H9 (cell line): Measurements from ENCODE around the gene ZNF487. TPM values are rescaled to one million over a fixed set of nuclear protein-coding genes. Genes with fewer than 3 reads are reported as not detected.

ENCODE experiments used
- DNase-seq: peaks from one replicate; pipeline ENCODE4 v3.0.0-alpha.2; 2017
- H2AFZ ChIP-seq: one replicate; pipeline ENCODE4 v1.6.1; 2013; ENCODE audit warnings: mild to moderate bottlenecking, low read length, control low read depth, moderate library complexity
- H2AK5ac ChIP-seq: 2 replicates; pipeline ENCODE4 v1.6.1; 2013; ENCODE audit warnings: low read length, control low read depth, mixed read lengths; ENCODE audit not compliant: insufficient read length
- H2BK120ac ChIP-seq: one replicate; pipeline ENCODE4 v1.6.1; 2013; ENCODE audit warnings: low read depth, mild to moderate bottlenecking, low read length, control low read depth, inconsistent platforms; ENCODE audit not compliant: poor library complexity, severe bottlenecking
- H2BK12ac ChIP-seq: 2 replicates; pipeline ENCODE4 v1.6.1; 2013; ENCODE audit warnings: low read length, control low read depth, mixed read lengths, low read depth; ENCODE audit not compliant: insufficient read length
- H2BK15ac ChIP-seq: 2 replicates; pipeline ENCODE4 v1.6.1; 2013; ENCODE audit warnings: low read depth, low read length, control low read depth
- H2BK20ac ChIP-seq: one replicate; pipeline ENCODE4 v1.6.1; 2013; ENCODE audit warnings: low read depth, mild to moderate bottlenecking, low read length, control low read depth, inconsistent platforms; ENCODE audit not compliant: poor library complexity, severe bottlenecking
- H2BK5ac ChIP-seq: 2 replicates; pipeline ENCODE4 v1.6.1; 2013; ENCODE audit warnings: low read length, control low read depth, mixed read lengths; ENCODE audit not compliant: insufficient read length
- H3K14ac ChIP-seq: 2 replicates; pipeline ENCODE4 v1.6.1; 2013; ENCODE audit warnings: low read length, control low read depth; ENCODE audit not compliant: insufficient read depth
- H3K18ac ChIP-seq: 2 replicates; pipeline ENCODE4 v1.6.1; 2013; ENCODE audit warnings: low read depth, mild to moderate bottlenecking, mixed read lengths, low read length, control low read depth; ENCODE audit not compliant: insufficient read length
- H3K23ac ChIP-seq: 2 replicates; pipeline ENCODE4 v1.6.1; 2013; ENCODE audit warnings: low read length, control low read depth, mixed read lengths, low read depth; ENCODE audit not compliant: insufficient read length
- H3K23me2 ChIP-seq: 2 replicates; pipeline ENCODE4 v1.6.1; 2013; ENCODE audit warnings: low read depth, mild to moderate bottlenecking, mixed read lengths, low read length, control low read depth; ENCODE audit not compliant: insufficient read length, poor library complexity, severe bottlenecking
- H3K27ac ChIP-seq: 2 replicates; pipeline ENCODE4 v1.5.1; 2013; ENCODE audit warnings: low read length, control low read depth, mixed read lengths, low read depth; ENCODE audit not compliant: insufficient read length
- H3K27me3 ChIP-seq: 2 replicates; pipeline ENCODE4 v1.6.1; 2013; ENCODE audit warnings: low read length, control low read depth, inconsistent platforms; ENCODE audit not compliant: insufficient read depth
- H3K4ac ChIP-seq: 2 replicates; pipeline ENCODE4 v1.6.1; 2013; ENCODE audit warnings: low read depth, mild to moderate bottlenecking, control low read depth, inconsistent platforms, low read length, moderate library complexity
- H3K4me1 ChIP-seq: 2 replicates; pipeline ENCODE4 v1.6.1; 2013; ENCODE audit warnings: low read length, control low read depth, inconsistent platforms; ENCODE audit not compliant: insufficient read depth
- H3K4me2 ChIP-seq: 2 replicates; pipeline ENCODE4 v1.6.1; 2013; ENCODE audit warnings: low read length, control low read depth, mixed read lengths; ENCODE audit not compliant: insufficient read length, insufficient read depth
- H3K56ac ChIP-seq: 2 replicates; pipeline ENCODE4 v1.6.1; 2013; ENCODE audit warnings: low read depth, mild to moderate bottlenecking, mixed read lengths, low read length, control low read depth; ENCODE audit not compliant: insufficient read length
- H3K79me1 ChIP-seq: 2 replicates; pipeline ENCODE4 v1.6.1; 2013; ENCODE audit warnings: low read depth, mild to moderate bottlenecking, moderate library complexity, low read length, control low read depth, inconsistent platforms; ENCODE audit not compliant: insufficient read depth, poor library complexity, severe bottlenecking
- H3K79me2 ChIP-seq: 2 replicates; pipeline ENCODE4 v1.6.1; 2013; ENCODE audit warnings: low read length, control low read depth, inconsistent platforms; ENCODE audit not compliant: insufficient read depth
- H3K9ac ChIP-seq: 2 replicates; pipeline ENCODE4 v1.6.1; 2013; ENCODE audit warnings: low read length, control low read depth, mixed read lengths; ENCODE audit not compliant: insufficient read length; ENCODE audit errors: extremely low read depth
- H3K9me3 ChIP-seq: one replicate; pipeline ENCODE4 v1.6.1; 2013; ENCODE audit warnings: low read depth, low read length, inconsistent platforms; ENCODE audit not compliant: control insufficient read depth
- H3T11ph ChIP-seq: one replicate; pipeline ENCODE4 v1.6.1; 2013; ENCODE audit warnings: mild to moderate bottlenecking, low read length, control low read depth, inconsistent platforms
- H4K20me1 ChIP-seq: one replicate; pipeline ENCODE4 v1.6.1; 2013; ENCODE audit not compliant: control insufficient read depth, insufficient read length, insufficient read depth
- H4K5ac ChIP-seq: 2 replicates; pipeline ENCODE4 v1.6.1; 2013; ENCODE audit warnings: low read depth, mild to moderate bottlenecking, mixed read lengths, low read length, control low read depth; ENCODE audit not compliant: insufficient read length
- H4K8ac ChIP-seq: replicated peaks from 2 replicates; pipeline ENCODE4 v1.6.1; 2013; ENCODE audit warnings: low read length, control low read depth, mixed read lengths, low read depth; ENCODE audit not compliant: insufficient read length
- H4K91ac ChIP-seq: 2 replicates; pipeline ENCODE4 v1.6.1; 2013; ENCODE audit warnings: low read depth, mild to moderate bottlenecking, moderate library complexity, mixed read lengths, low read length, control low read depth; ENCODE audit not compliant: insufficient read length
- H3K27ac Mint-ChIP-seq, 3 experiments: 2 replicates in 2 of 3; 3 replicates in 1 of 3; pipeline ENCODE4 v1.8.0; 2020 to 2021; ENCODE audit warnings: mixed read lengths in 3 of 3, mild to moderate bottlenecking in 1 of 3, moderate library complexity in 1 of 3
- H3K27me3 Mint-ChIP-seq: 2 replicates; pipeline ENCODE4 v1.8.0; 2021; ENCODE audit warnings: low read depth, mild to moderate bottlenecking, moderate library complexity, mixed read lengths
- H3K36me3 Mint-ChIP-seq, 3 experiments: 2 replicates in 2 of 3; 3 replicates in 1 of 3; pipeline ENCODE4 v1.8.0; 2020 to 2021; ENCODE audit warnings: low read depth in 3 of 3, mixed read lengths in 3 of 3; ENCODE audit not compliant: insufficient read depth in 1 of 3
- H3K4me1 Mint-ChIP-seq, 2 experiments: 2 replicates each; pipeline ENCODE4 v1.8.0; 2020; ENCODE audit warnings: mixed read lengths in 2 of 2
- H3K4me3 Mint-ChIP-seq, 2 experiments: 2 replicates in 1 of 2; 3 replicates in 1 of 2; pipeline ENCODE4 v1.8.0; 2020 to 2021; ENCODE audit warnings: mild to moderate bottlenecking in 2 of 2, mixed read lengths in 2 of 2, moderate library complexity in 1 of 2
- H3K9me3 Mint-ChIP-seq, 2 experiments: 2 replicates in 1 of 2; 3 replicates in 1 of 2; pipeline ENCODE4 v1.8.0; 2020; ENCODE audit warnings: mild to moderate bottlenecking in 2 of 2, mixed read lengths in 2 of 2, moderate library complexity in 1 of 2
- CTCF ChIP-seq: fragments of 200-600 bp; sonication (generic); conservative IDR thresholded peaks from 3 replicates; pipeline ENCODE4 v1.8.0; 2021; ENCODE audit warnings: antibody characterized with exemption, mild to moderate bottlenecking
- WGBS: extraction: QIAGEN DNeasy Blood & Tissue Kit; methylation state at CpG from one replicate; pipeline ENCODE4 v1.1.7; 2013; ENCODE audit warnings: missing lambda C conversion rate, low lambda C conversion rate, mixed read lengths; ENCODE audit not compliant: insufficient read length; ENCODE audit errors: extremely low coverage; 5-methylcytosine and 5-hydroxymethylcytosine counted together
- total RNA-seq: library from RNA; stranded (reverse); gene quantifications from 2 replicates; pipeline ENCODE4 v1.2.1, GENCODE V29; 2021

Gene ZNF487
- total RNA-seq, 1 experiment from 2014 or later = 1.4 TPM

GRCh38 chr10:43410345-43410744, 26.6 kb upstream of the ZNF487 start:
- no peak overlapping the region for H2BK120ac ChIP-seq
- H2BK15ac ChIP-seq = no peak overlapping the region
- no peak overlapping the region for H3T11ph ChIP-seq
- H3K27ac Mint-ChIP-seq = 0 out of 7 replicates have a peak overlapping the region, but pooled peaks of 1 of the 3 experiments have one; percentile 98
- H2BK20ac ChIP-seq = no peak overlapping the region
- H3K14ac ChIP-seq = no peak overlapping the region
- H4K20me1 ChIP-seq = no peaks in the 10 kb centered on the region
- H3K79me1 ChIP-seq = no peaks in the 10 kb centered on the region
- no peak overlapping the region for H4K91ac ChIP-seq
- peaks cover 1% of the 10 kb centered on the region; the same call in 1 of the 2 replicates for H3K27me3 Mint-ChIP-seq
- no peaks in the 10 kb centered on the region for H3K27me3 ChIP-seq
- no peak for DNase-seq
- no peak overlapping the region for H3K4ac ChIP-seq
- H3K9ac ChIP-seq = no peak overlapping the region
- no peak for TF ChIP-seq CTCF
- H2BK5ac ChIP-seq = no peak overlapping the region
- peak overlapping the region; percentile 98 to 99; a peak in 4 of 5 replicates for H3K4me3 Mint-ChIP-seq
- H2BK12ac ChIP-seq = no peak overlapping the region
- H3K4me1 ChIP-seq = no peaks in the 10 kb centered on the region
- H3K9me3 ChIP-seq = no peaks in the 10 kb centered on the region
- no peak overlapping the region for H3K23ac ChIP-seq
- peaks cover 0 to 9% (median 7%) of the 10 kb centered on the region in 3 experiments; a peak in 3 of 7 replicates for H3K36me3 Mint-ChIP-seq
- no peak overlapping the region for H3K4me2 ChIP-seq
- H3K9me3 Mint-ChIP-seq = peaks cover 2 to 3% of the 10 kb centered on the region in 2 experiments; a peak in 2 of 5 replicates
- H2AFZ ChIP-seq = no peak overlapping the region
- no peak overlapping the region for H3K18ac ChIP-seq
- H4K8ac ChIP-seq = no peak overlapping the region
- peaks cover 10 to 20% of the 10 kb centered on the region in 2 experiments for H3K4me1 Mint-ChIP-seq
- no peak overlapping the region for H3K27ac ChIP-seq
- H3K56ac ChIP-seq = no peak overlapping the region
- WGBS = no CpG with 5 or more reads among the region's 14 CpGs
- H2AK5ac ChIP-seq = no peak overlapping the region
- H3K79me2 ChIP-seq = peaks cover 24% of the 10 kb centered on the region
- peaks cover 4% of the 10 kb centered on the region for H3K23me2 ChIP-seq
- H4K5ac ChIP-seq = no peak overlapping the region
